GM12878 (cell line): ENCODE data around the gene TMEM63B.
"Not testable (repeated sequence)": the region's sequence is repeated elsewhere in the genome, so short reads cannot be mapped to it uniquely, and the experiment has no call there.

Experiments
- ATF2 ChIP-seq: IDR thresholded peaks from 2 replicates; pipeline ENCODE4 v1.6.1; 2012; ENCODE audit warnings: low read length, inconsistent platforms
- EZH2 ChIP-seq: IDR thresholded peaks from 2 replicates; pipeline ENCODE4 v1.6.1; 2012; ENCODE audit warnings: low read depth, mild to moderate bottlenecking, control low read depth, inconsistent platforms, low read length, borderline replicate concordance; ENCODE audit not compliant: control insufficient read depth
- PML ChIP-seq: IDR thresholded peaks from 2 replicates; pipeline ENCODE4 v1.6.1; 2012; ENCODE audit warnings: low read length, inconsistent platforms
- POLR2A ChIP-seq: IDR thresholded peaks from 2 replicates; pipeline ENCODE4 v1.6.1; 2011; ENCODE audit warnings: low read depth, mild to moderate bottlenecking, low read length
- SP1 ChIP-seq: IDR thresholded peaks from one replicate; pipeline ENCODE4 v1.6.1; 2011; ENCODE audit warnings: low read depth, low read length
- ZBTB11 ChIP-seq: fragments of 450-650 bp; formaldehyde crosslinking; IDR thresholded peaks from 2 replicates; pipeline ENCODE4 v1.5.0; 2022; ENCODE audit warnings: mild to moderate bottlenecking, missing genetic modification characterization

GRCh38 chr6:44091356-44091755, 36.0 kb upstream of the TMEM63B start:
- TF ChIP-seq ZBTB11 (CRISPR knock-in tag); POLR2A; PML; ATF2; EZH2; SP1: not testable (repeated sequence)
